GM19455 (cell line): ENCODE data around the gene PXT1.
"Not testable (repeated sequence)": the region's sequence is repeated elsewhere in the genome, so short reads cannot be mapped to it uniquely, and the experiment has no call there.

Source experiments
- ATAC-seq: cut with Tn5 transposase; IDR thresholded peaks from one replicate; pipeline ENCODE4 v1.9.1; 2021; ENCODE audit not compliant: unreplicated experiment

PXT1 gene

GRCh38 chr6:36444470-36444869 lies 1.8 kb upstream of the PXT1 start:
- no peak for ATAC-seq

GRCh38 chr6:36443471-36444428 lies 1.1 kb upstream of the PXT1 start:
- ATAC-seq: no peak

GRCh38 chr6:36442103-36442670 lies 467 bp downstream of the PXT1 start:
- no peak for ATAC-seq

- no peak for ATAC-seq
Observed at GRCh38 chr6:36441307-36441894, 1.3 kb downstream of the PXT1 start.

GRCh38 chr6:36436466-36436865 lies 6.2 kb downstream of the PXT1 start:
- no peak for ATAC-seq

GRCh38 chr6:36432151-36432671 lies 10.4 kb downstream of the PXT1 start:
- no peak for ATAC-seq

- no peak for ATAC-seq
Observed at GRCh38 chr6:36431197-36431596, 11.5 kb downstream of the PXT1 start.

- ATAC-seq: no peak
Observed at GRCh38 chr6:36430351-36430750, 12.3 kb downstream of the PXT1 start.

GRCh38 chr6:36428911-36429310 lies 13.7 kb downstream of the PXT1 start:
- no peak for ATAC-seq

GRCh38 chr6:36426622-36427021 lies 16.0 kb downstream of the PXT1 start:
- no peak for ATAC-seq

- peak; percentile 91 for ATAC-seq
Observed at GRCh38 chr6:36423101-36423824, 19.4 kb downstream of the PXT1 start.

GRCh38 chr6:36422714-36423100 lies 19.9 kb downstream of the PXT1 start:
- peak; percentile 10 for ATAC-seq

- ATAC-seq: no peak
Observed at GRCh38 chr6:36419310-36419709, 23.3 kb downstream of the PXT1 start.

GRCh38 chr6:36418558-36418957 lies 24.1 kb downstream of the PXT1 start:
- ATAC-seq: no peak

- no peak for ATAC-seq
Observed at GRCh38 chr6:36414481-36414880, 28.2 kb downstream of the PXT1 start.

- ATAC-seq: no peak
Observed at GRCh38 chr6:36413489-36414480, 28.9 kb downstream of the PXT1 start.

- ATAC-seq: not testable (repeated sequence)
Observed at GRCh38 chr6:36409718-36410117, 32.9 kb downstream of the PXT1 start.

GRCh38 chr6:36404164-36404563 lies 38.5 kb downstream of the PXT1 start:
- ATAC-seq: no peak

- no peak for ATAC-seq
Observed at GRCh38 chr6:36402481-36402880, 40.2 kb downstream of the PXT1 start.

GRCh38 chr6:36399970-36400369 lies 42.7 kb downstream of the PXT1 start:
- ATAC-seq: no peak
